ENCODE measurements around the gene SENP5. TPM values are rescaled to one million over a fixed set of nuclear protein-coding genes. Genes with fewer than 3 reads are reported as not detected.

The SENP5 gene
- polyA plus RNA-seq, 1 donor = 24.0 TPM

DNA sequence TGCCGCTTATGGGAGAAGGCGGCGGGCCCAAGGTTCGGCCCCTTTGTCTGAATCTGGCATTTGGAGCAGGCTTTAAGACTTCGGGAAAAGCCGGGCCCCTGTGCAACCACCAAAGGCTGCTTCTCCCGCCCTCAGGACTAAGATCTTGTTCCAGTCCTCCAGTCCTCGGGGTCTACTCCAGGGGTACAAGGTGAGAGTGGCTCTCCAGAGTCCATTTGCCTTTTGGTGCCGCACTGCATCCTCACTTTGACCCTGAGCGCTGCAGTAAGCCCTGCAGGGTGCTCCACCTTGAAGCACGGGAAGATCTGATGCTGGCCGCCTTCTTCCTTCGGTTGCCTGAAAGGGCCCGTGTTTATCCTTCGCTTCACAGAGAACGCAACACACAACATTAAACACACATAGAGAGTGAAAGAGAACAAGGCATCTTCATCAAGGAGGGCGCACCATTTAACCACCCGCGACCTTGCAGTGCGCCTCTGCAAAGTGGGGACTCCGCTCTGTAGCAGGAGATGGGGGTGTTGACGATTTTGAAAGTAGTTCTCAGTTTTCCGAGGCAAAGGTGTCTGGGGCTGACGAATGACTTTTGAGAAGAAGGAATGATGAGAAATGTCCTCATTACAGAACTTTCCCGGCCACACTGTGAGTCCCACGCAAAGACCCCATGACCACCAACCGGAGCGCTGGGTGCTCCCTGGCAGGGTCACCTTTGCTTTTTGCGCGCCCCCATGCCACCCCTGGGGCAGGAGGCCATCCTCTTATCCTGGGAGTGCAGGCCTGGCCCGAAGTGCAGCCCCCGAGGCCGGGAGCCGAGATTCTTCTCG, 99.9 kb downstream of the SENP5 start:
- peaks cover 22% of the 10 kb centered on the region for H3K4me1 ChIP-seq (ENCODE audit: control insufficient read depth, insufficient read depth, low read length)

DNA sequence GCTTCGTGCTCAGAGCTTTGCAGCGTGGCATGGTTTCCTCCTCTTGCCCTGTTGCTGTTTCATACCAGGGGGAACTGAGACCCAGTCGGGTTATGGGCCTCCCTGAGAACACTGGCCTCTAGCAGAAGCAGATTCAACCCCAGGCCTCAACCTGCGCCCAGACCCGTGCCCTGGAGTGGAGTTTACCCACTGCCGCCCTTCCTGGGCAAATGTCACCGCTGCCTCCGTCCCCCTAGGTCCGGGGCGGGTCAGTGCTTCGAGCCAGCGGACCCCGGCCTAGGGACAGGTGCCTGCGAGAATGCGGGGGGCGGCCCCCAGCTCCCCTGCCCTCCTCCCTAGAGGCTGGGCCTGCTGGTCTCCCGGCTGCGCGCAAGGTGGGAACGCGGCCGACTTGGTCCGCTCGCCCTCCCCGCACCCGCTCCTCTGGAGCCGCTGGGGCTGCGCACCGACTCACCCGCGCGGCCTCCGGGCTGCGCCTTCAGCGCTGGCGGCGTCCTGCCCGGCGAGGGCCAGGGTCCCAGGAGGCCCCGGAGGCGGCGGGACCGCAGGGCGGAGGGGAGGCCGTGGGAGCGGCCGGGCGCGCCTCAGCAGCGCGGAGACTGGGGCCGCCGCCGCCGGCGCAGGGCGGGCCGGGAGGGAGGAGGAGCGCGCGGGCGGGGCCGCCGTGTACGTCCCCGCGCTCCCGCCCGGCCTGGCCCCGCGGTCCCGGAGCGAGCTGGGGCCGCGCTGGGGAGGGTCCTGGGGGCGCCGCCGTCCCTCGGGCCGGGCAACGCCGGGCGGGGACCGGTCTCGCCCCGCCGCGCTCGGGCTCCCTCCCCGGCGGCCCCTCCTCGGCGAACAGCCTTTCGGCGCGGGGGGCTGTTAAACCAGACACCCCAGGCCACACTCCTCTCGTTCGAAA, 100.8 kb downstream of the SENP5 start, which contains the start of gene PIGZ:
Gene PIGZ (minus strand): TSS at position 601 of the 901 bp plus-strand sequence. CDS start 16,802 bp downstream, outside the sequence.
- no CpG with 5 or more reads among the region's 98 CpGs for WGBS (ENCODE audit: insufficient coverage, low lambda C conversion rate)
- Histone ChIP-seq H3K36me3 (ENCODE audit: control insufficient read depth, insufficient read depth, low read length) (peaks cover 32% of the 10 kb centered on the region), H3K4me3 (ENCODE audit: low read length) (peak within 1 kb of the TSS; percentile 71), H3K27me3 (ENCODE audit: control insufficient read depth, insufficient read depth, low read length) (peaks cover 30% of the 10 kb centered on the region), H3K4me1 (ENCODE audit: control insufficient read depth, insufficient read depth, low read length) (peaks cover 16% of the 10 kb centered on the region), H3K9me3 (ENCODE audit: control insufficient read depth, low read depth, low read length) (peaks cover 55% of the 10 kb centered on the region), H3K27ac (ENCODE audit: low read length) (peak within 1 kb of the TSS; percentile 78)
- peak in 1 of 2 donors; percentile 84 for DNase-seq

More for the DNA sequence above, 99.9 kb downstream of the SENP5 start:
- H3K27ac ChIP-seq (ENCODE audit: low read length) = peak overlapping the region; percentile 58
- peaks cover 52% of the 10 kb centered on the region for H3K9me3 ChIP-seq (ENCODE audit: control insufficient read depth, low read depth, low read length)
- DNase-seq = no peak
- 93% methylated on average over 3 of the region's 35 CpGs for WGBS (ENCODE audit: insufficient coverage, low lambda C conversion rate)
- H3K36me3 ChIP-seq (ENCODE audit: control insufficient read depth, insufficient read depth, low read length) = peaks cover 32% of the 10 kb centered on the region
- H3K4me3 ChIP-seq (ENCODE audit: low read length) = peak overlapping the region; percentile 71
- H3K27me3 ChIP-seq (ENCODE audit: control insufficient read depth, insufficient read depth, low read length) = peaks cover 30% of the 10 kb centered on the region

DNA sequence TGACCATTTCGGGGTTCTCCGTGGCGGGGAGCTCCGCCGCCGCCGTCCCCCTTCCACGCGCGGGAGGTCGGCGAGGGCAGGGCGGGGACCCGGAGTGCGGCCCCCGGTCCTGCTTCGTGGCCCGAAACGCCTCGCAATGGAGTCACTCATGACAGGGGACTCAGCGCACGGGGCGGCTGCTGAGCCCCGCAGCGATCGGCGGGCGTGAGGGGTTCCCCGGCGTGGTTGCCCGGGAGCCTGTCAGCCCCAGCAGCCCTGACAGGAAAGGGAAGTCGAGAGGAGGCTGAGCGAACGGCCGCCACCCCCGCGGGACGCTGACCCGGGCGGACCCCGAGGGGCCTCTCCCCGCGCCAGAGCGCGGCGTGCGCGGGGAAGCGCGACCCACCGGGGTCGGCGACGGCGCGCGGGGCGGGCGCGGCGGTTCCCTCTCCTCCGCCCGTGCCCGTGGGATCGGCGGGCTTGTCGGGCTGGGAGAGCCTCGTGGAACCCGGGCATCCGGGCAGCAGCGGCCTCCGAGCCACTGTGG, 101.5 kb downstream of the SENP5 start:
- no CpG with 5 or more reads among the region's 72 CpGs for WGBS (ENCODE audit: insufficient coverage, low lambda C conversion rate)
- DNase-seq = peak in 1 of 2 donors; percentile 76
- H3K27ac ChIP-seq (ENCODE audit: low read length) = peak overlapping the region; percentile 78
- peak overlapping the region; percentile 52 for H3K4me3 ChIP-seq (ENCODE audit: low read length)
- H3K4me1 ChIP-seq (ENCODE audit: control insufficient read depth, insufficient read depth, low read length) = peaks cover 14% of the 10 kb centered on the region
- H3K9me3 ChIP-seq (ENCODE audit: control insufficient read depth, low read depth, low read length) = peaks cover 48% of the 10 kb centered on the region
- peaks cover 30% of the 10 kb centered on the region for H3K27me3 ChIP-seq (ENCODE audit: control insufficient read depth, insufficient read depth, low read length)
- H3K36me3 ChIP-seq (ENCODE audit: control insufficient read depth, insufficient read depth, low read length) = peaks cover 30% of the 10 kb centered on the region

DNA sequence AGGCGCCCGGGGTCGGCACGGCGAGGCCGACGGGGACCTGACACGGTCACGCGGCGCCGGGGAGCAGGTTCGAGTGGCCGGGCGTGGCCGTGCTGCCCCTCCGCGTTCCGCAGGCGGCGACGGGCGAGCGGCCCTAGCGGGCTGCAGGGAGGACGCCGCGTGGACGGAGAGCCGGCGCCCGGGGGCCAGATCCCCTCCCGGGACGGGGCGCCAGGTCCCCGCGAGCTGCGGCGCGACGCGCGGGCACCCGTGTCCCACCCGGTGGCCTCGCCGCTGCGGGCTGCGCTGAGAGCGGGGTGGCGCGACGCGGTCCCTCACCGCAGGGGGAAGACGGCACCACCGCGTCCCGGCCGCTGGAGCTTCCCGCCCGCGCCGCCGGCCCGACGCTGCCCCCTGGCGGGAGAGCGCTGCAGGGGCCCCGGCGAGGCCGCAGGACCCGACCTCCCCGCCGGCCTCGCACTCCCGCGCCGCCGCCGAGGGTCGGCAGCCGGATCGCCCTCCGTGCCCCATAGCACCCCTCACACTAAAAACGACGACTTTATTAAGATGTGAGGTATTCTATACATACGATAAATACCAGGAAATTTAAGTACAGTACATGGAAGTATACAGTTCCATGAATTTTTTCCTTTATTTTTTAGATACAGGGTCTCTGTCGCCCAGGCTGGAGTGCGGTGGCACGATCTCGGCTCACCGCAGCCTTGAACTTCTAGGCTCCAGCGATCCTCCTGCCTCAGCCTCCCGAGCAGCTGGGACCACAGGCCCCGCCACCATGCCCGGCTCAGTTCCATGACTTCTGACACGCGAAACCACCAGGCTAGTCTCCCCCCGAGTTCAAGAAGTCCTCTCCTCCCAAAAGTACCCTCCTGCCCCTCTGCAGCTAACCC, 102.2 kb downstream of the SENP5 start:
- Histone ChIP-seq H3K36me3 (ENCODE audit: control insufficient read depth, insufficient read depth, low read length) (peaks cover 27% of the 10 kb centered on the region), H3K4me3 (ENCODE audit: low read length) (no peak overlapping the region), H3K27me3 (ENCODE audit: control insufficient read depth, insufficient read depth, low read length) (peaks cover 30% of the 10 kb centered on the region), H3K9me3 (ENCODE audit: control insufficient read depth, low read depth, low read length) (peaks cover 43% of the 10 kb centered on the region), H3K27ac (ENCODE audit: low read length) (no peak overlapping the region), H3K4me1 (ENCODE audit: control insufficient read depth, insufficient read depth, low read length) (peaks cover 14% of the 10 kb centered on the region)
- no CpG with 5 or more reads among the region's 100 CpGs for WGBS (ENCODE audit: insufficient coverage, low lambda C conversion rate)
- peak in 1 of 2 donors; percentile 83 for DNase-seq

- Histone ChIP-seq H3K27ac (ENCODE audit: low read length) (no peak overlapping the region), H3K4me1 (ENCODE audit: control insufficient read depth, insufficient read depth, low read length) (peaks cover 14% of the 10 kb centered on the region), H3K4me3 (ENCODE audit: low read length) (no peak overlapping the region), H3K9me3 (ENCODE audit: control insufficient read depth, low read depth, low read length) (peaks cover 36% of the 10 kb centered on the region), H3K36me3 (ENCODE audit: control insufficient read depth, insufficient read depth, low read length) (peaks cover 20% of the 10 kb centered on the region), H3K27me3 (ENCODE audit: control insufficient read depth, insufficient read depth, low read length) (peaks cover 30% of the 10 kb centered on the region)
- no CpG with 5 or more reads among the region's 15 CpGs for WGBS (ENCODE audit: insufficient coverage, low lambda C conversion rate)
- DNase-seq = no peak
These were observed 102.9 kb downstream of the SENP5 start for GRCh38 chr3:196970547-196971093.

DNA sequence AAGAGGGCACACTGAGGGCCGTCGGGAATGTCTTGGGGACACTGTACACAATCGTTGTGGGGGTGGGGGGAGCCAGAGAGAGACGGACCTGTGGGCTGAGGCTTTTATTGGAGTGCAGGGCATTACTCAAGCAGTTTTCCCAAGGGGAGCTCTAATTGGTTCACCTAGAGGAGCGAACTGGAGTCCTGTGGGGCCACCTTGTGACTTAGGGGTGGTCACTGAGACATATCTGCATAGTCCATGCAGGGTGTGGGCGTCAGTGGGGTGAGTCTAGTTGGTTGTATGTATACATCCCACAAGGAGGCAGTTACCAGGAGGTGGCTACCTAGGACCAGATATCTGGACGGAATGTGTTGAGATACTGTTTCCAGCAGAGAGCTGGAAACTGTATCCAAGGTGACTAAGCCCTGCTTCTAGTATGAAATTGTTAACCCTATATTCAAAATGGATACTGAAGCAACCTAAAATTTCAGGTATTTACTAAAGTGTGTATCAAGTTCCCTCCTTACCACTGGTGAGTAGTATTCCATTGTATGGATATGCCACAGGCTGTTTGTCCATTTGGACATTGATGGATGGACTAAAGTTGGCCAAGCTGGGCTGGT, 103.5 kb downstream of the SENP5 start:
- peaks cover 14% of the 10 kb centered on the region for H3K4me1 ChIP-seq (ENCODE audit: control insufficient read depth, insufficient read depth, low read length)
- H3K27me3 ChIP-seq (ENCODE audit: control insufficient read depth, insufficient read depth, low read length) = peaks cover 25% of the 10 kb centered on the region
- no CpG with 5 or more reads among the region's 7 CpGs for WGBS (ENCODE audit: insufficient coverage, low lambda C conversion rate)
- H3K4me3 ChIP-seq (ENCODE audit: low read length) = no peak overlapping the region
- no peak overlapping the region for H3K27ac ChIP-seq (ENCODE audit: low read length)
- peaks cover 15% of the 10 kb centered on the region for H3K36me3 ChIP-seq (ENCODE audit: control insufficient read depth, insufficient read depth, low read length)
- H3K9me3 ChIP-seq (ENCODE audit: control insufficient read depth, low read depth, low read length) = peaks cover 31% of the 10 kb centered on the region
- no peak for DNase-seq

- no peak for DNase-seq
- 33% methylated on average over 1 of the region's 5 CpGs for WGBS (ENCODE audit: insufficient coverage, low lambda C conversion rate)
- Histone ChIP-seq H3K4me3 (ENCODE audit: low read length) (no peak overlapping the region), H3K27ac (ENCODE audit: low read length) (no peak overlapping the region), H3K36me3 (ENCODE audit: control insufficient read depth, insufficient read depth, low read length) (no peaks in the 10 kb centered on the region), H3K27me3 (ENCODE audit: control insufficient read depth, insufficient read depth, low read length) (peaks cover 4% of the 10 kb centered on the region), H3K4me1 (ENCODE audit: control insufficient read depth, insufficient read depth, low read length) (peaks cover 17% of the 10 kb centered on the region), H3K9me3 (ENCODE audit: control insufficient read depth, low read depth, low read length) (peaks cover 12% of the 10 kb centered on the region)
These were observed 106.9 kb downstream of the SENP5 start for GRCh38 chr3:196974661-196975060.

DNA sequence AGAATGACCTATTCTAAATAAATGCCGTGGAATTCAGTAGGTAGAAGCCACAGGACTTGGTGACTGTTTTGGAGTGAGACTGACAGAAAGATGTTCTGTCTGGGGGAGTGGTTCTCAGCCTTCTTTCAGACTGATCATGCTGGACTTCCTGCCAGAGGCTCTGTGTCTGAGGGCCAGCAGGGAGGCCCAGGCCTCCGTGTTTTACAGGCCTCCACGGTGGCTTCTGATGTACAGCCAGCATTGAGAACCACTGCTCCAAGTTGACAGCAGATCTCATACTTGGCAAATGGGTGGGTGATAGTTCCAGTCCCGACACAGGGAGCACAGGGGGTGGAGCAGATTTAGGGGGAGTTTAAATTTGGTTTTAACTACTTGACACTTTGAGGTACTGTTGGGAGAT, 107.6 kb downstream of the SENP5 start:
- peak overlapping the region; percentile 17 for H3K27ac ChIP-seq (ENCODE audit: low read length)
- DNase-seq = no peak
- H3K4me3 ChIP-seq (ENCODE audit: low read length) = no peak overlapping the region
- H3K4me1 ChIP-seq (ENCODE audit: control insufficient read depth, insufficient read depth, low read length) = peaks cover 19% of the 10 kb centered on the region
- peaks cover 4% of the 10 kb centered on the region for H3K27me3 ChIP-seq (ENCODE audit: control insufficient read depth, insufficient read depth, low read length)
- no peaks in the 10 kb centered on the region for H3K36me3 ChIP-seq (ENCODE audit: control insufficient read depth, insufficient read depth, low read length)
- no CpG with 5 or more reads among the region's 4 CpGs for WGBS (ENCODE audit: insufficient coverage, low lambda C conversion rate)
- peaks cover 12% of the 10 kb centered on the region for H3K9me3 ChIP-seq (ENCODE audit: control insufficient read depth, low read depth, low read length)

- no peaks in the 10 kb centered on the region for H3K36me3 ChIP-seq (ENCODE audit: control insufficient read depth, insufficient read depth, low read length)
- WGBS (ENCODE audit: insufficient coverage, low lambda C conversion rate) = no CpG with 5 or more reads among the region's 11 CpGs
- H3K9me3 ChIP-seq (ENCODE audit: control insufficient read depth, low read depth, low read length) = peaks cover 19% of the 10 kb centered on the region
- H3K4me1 ChIP-seq (ENCODE audit: control insufficient read depth, insufficient read depth, low read length) = peaks cover 19% of the 10 kb centered on the region
- no peak for DNase-seq
- no peaks in the 10 kb centered on the region for H3K27me3 ChIP-seq (ENCODE audit: control insufficient read depth, insufficient read depth, low read length)
- H3K4me3 ChIP-seq (ENCODE audit: low read length) = no peak overlapping the region
- H3K27ac ChIP-seq (ENCODE audit: low read length) = no peak overlapping the region
These were observed 109.2 kb downstream of the SENP5 start for GRCh38 chr3:196976941-196977340.
